ENCODE results near the gene INSR.
A peak's percentile ranks its signal among the peaks of the same experiment; 100 is the strongest.

Gene INSR

GRCh38 chr19:7126132-7126531 lies 168.1 kb downstream of the INSR start:
- no peak for DNase-seq

GRCh38 chr19:7125221-7125620 lies 169.0 kb downstream of the INSR start:
- DNase-seq: no peak

- no peak for DNase-seq
Observed at GRCh38 chr19:7124782-7125181, 169.4 kb downstream of the INSR start.

GRCh38 chr19:7122701-7123100 lies 171.5 kb downstream of the INSR start:
- DNase-seq: no peak

DNA sequence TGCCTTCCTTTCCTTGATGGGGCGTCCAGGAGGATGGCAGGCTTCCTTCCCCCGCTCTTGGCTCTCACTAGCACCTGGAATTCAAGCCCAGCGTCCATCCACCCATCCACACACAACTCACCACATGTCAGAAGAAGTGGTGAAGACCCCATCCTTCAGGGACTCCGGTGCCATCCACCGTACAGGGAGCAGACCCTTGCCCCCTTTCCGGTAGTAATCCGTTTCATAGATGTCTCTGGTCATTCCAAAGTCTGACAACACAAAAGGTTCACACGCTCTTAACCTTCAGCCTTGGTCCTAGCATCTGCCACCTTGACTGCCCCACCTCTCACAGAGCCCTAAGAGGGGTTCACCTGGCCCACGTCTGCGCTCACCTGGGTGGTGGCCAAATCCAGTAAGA lies 173.7 kb downstream of the INSR start:
- DNase-seq: no peak

DNA sequence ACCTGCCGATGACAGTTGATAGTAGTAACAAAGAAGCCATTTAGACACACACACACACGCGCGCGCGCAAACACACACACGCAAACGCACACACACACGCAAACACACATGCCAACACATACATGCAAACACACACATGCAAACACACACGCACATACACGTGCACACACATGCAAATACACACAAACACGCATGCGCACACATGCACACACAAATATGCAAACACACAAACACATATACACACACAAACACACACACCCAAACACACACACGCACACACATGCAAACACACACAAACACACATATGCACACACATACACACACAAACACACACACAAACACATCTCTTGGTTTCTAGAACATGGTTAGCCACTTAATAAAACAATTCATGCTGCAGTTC lies 174.6 kb downstream of the INSR start:
- no peak for DNase-seq

GRCh38 chr19:7117248-7117647 lies 177.0 kb downstream of the INSR start:
- DNase-seq: no peak

DNA sequence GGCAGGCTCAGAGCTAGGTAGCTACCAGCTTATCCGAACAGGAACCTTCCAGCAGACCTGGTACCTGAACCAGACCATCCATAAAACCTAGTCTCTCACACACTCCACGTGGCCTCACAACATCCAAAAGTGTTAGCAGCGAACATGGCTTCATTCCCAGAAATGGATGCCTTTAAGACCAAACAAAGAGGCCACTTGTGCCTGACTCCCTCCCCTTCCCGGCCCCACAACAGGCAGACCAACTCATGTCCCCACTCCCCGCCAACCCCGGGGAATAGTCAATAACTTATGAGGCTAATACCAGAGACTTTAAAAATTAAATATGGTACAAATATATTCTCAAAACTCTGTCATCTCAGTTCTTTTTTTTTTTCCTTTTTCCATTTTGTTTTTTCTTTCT lies 178.5 kb downstream of the INSR start:
- no peak for DNase-seq

GRCh38 chr19:7113233-7113632 lies 181.0 kb downstream of the INSR start:
- DNase-seq: no peak

GRCh38 chr19:7112675-7113074 lies 181.5 kb downstream of the INSR start:
- no peak for DNase-seq

DNA sequence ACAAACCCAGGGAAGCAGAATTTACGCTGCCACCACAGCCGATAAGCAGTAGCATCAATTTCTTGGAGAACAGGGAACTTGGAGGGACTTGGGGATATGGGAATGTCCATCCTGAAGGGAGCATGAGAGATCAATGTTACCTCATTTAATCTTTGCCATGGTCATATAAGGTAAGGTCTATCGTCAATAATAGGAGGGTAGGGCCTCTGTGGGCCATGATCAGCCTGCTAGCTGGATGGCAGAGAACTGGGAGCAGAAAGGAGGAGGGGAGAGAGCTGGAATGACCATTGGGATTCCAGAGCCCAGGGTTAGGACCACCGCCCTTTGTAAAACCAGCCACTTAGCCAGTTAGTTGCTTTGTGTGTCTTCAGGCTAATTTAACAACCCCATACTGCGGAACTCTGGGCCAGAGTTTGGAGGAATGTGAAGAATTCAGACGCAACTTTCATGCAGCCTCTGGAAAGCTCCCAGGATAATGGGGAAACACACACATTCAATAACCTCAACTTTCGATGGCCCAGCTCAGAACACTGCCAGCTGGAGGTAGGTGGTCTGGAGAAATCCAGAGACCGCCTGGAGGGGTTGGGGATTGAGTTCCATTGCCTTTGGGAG lies 184.4 kb downstream of the INSR start:
- no peak for DNase-seq

DNA sequence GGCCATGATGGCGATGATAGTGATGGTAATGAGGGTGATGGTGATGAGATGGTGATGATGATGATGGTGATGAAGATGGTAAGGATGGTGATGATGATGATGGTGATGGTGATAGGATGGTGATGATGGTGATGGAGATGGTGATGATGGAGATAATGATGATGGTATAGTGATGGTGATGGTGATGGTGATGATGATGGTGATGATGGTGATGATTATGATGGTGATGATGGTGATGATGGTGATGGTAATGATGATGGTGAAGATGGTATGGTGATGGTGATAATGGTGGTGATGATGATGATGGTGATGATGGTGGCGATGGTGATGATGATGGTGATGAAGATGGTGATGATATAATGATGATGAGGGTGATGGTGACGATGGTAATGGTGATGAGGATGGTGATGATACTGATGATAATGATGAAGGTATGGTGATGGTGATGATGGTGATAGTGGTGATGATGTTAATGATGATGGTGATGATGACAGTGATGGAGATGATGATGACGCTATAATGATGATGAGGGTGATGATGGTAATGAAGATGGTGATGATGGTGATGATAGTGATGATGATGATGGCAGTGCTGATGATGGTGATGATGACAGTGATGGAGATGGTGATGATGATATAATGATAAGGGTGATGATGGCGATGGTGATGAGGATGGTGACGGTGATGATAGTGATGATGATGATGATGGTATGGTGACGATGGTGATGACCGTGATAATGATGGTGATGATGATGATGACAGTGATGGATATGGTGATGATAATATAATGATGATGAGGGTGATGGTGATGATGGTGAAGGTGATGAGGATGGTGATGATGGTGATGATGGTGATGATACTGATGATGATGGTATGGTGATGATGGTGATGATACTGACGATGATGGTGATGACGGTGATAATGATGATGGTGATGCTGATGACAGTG lies 187.2 kb downstream of the INSR start:
- DNase-seq: no peak

DNA sequence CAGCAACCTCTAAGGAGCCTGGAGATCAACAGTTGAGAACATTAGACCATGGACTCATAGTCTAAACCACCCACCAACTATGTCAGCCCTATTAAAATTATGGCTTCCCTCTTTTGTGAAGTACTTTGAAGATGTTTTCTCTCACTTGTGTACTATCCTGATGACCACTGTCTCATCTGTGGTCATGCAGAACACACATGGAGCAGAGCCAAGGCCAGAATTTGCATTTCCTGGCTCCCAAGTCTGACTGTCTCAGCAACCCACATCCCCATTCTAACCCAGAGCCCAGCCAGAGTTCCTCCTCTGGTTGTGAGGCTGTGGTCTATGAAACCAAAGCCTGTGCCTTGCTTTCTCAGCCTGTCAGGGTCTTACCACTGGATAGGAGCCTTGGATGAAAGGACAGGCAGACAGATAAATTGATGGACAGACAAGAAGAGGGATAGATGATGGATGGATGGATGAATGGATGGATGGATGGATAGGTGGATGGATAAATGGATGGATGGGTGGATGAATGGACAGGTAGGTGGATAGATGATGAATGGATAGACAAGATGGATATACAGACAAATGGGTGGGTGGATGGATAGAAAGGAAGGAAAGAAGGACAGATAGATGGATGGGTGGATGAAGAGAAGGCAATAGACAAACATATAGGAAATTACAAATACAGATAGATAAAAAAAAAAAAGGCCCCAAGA lies 189.3 kb downstream of the INSR start:
- DNase-seq: no peak

DNA sequence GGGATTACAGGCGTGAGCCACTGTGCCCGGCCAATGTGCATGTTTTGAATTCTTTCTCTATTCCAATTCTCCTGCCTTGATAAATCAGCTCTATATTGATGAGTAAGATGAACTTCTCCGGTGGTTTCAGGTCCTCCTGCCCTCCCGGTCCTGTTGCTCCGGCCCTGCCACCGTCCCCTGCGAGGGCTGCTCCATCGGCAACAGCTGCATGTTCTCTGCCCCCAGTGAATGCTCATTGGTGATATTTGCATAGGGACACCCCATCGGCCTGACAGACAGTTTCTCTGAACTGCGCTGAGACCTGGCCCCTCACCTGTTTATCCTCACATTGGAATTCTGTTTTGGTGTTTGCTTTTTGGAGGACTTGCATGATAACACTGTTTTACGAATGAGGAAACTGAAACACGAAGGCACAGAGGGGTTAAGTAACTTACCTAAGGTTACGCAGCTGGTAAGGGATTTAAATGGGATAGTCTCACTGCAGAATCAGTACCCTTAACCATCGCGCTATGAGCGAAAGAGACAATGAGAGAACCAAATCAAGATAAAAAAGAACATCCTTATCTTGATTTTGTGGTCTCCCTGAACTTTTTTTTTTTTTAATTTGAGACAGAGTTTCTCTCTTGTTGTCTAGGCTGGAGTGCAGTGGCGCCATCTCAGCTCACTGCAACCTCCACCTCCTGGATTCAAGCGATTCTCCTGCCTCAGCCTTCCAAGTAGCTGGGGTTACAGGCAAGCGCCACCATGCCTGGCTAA lies 192.5 kb downstream of the INSR start:
- DNase-seq: no peak

- peak; percentile 93 for DNase-seq
Observed at GRCh38 chr19:7099597-7099921, 194.7 kb downstream of the INSR start.

GRCh38 chr19:7098701-7099596 lies 195.3 kb downstream of the INSR start:
- DNase-seq: peak; percentile 92

DNA sequence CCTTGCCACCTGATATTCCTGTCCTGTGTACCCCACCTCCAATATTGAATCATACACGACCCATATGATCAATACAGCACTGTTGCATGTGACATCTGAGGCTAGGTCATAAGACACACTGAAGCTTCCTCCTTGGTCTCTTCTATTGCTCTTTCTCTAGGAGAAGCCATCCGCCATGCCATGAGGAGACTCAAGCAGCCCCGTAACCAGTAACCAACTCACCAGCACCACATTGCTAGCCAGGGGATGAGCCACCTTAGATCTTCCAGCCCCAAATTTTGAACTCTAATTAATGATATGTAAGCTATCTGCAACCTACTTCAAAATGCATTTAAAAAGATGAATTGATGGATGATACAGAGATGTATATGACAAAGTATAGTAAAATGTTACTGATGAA lies 196.1 kb downstream of the INSR start:
- DNase-seq: no peak

DNA sequence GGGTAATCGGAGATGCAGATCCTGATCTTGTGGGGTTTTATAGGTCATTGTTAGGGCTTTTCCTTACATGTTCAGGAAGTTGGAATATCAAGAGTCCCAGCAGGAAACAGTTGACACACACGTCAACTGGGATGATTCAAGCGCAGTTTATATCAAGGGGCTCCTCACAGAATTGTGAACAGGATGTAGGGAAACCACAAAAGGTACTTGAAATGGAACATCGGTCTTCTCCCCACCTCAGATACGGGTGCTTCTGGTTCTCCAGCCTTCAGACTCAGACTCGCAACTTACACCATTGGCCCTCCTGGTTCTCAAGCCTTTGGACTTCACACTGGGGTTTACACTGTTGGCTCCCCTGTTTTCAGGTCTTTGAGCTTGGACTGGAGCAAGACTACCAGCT lies 205.2 kb downstream of the INSR start:
- no peak for DNase-seq

- DNase-seq: no peak
Observed at GRCh38 chr19:7083076-7083956, 210.9 kb downstream of the INSR start.

DNA sequence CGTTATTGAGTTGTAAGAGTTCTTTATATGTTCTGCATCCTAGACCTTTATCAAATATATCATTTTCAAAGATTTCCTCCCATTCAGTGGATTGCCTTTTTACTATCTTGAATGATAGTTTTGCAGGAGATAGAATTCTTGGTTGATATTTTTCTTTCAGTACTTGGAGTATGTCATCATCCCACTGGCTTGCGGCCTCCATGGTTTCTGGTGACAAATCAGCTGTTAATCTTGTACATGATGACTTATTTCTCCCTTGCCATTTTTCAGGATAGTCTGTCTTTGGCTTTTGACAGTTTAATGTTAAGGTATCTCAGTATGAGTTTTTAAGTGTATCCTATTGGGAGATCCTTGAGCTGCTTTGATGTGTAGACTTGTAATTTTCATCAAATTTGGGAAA lies 216.2 kb downstream of the INSR start:
- no peak for DNase-seq

- no peak for DNase-seq
Observed at GRCh38 chr19:7076151-7076550, 218.1 kb downstream of the INSR start.

Measured in stimulated activated CD8-positive, alpha-beta memory T cell treated with anti-CD3 and anti-CD28 coated beads, Interleukin-4, amount 100 ng/mL, for 48 hours (primary cell).